Measurements from ENCODE around the gene SLC16A13. TPM values are rescaled to one million over a fixed set of nuclear protein-coding genes. Genes with fewer than 3 reads are reported as not detected.
"Not testable (repeated sequence)": the region's sequence is repeated elsewhere in the genome, so short reads cannot be mapped to it uniquely, and the experiment has no call there.

The SLC16A13 gene, protein sequence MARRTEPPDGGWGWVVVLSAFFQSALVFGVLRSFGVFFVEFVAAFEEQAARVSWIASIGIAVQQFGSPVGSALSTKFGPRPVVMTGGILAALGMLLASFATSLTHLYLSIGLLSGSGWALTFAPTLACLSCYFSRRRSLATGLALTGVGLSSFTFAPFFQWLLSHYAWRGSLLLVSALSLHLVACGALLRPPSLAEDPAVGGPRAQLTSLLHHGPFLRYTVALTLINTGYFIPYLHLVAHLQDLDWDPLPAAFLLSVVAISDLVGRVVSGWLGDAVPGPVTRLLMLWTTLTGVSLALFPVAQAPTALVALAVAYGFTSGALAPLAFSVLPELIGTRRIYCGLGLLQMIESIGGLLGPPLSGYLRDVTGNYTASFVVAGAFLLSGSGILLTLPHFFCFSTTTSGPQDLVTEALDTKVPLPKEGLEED
- 1 to 10 TPM; 4.8 TPM for polyA plus RNA-seq

DNA sequence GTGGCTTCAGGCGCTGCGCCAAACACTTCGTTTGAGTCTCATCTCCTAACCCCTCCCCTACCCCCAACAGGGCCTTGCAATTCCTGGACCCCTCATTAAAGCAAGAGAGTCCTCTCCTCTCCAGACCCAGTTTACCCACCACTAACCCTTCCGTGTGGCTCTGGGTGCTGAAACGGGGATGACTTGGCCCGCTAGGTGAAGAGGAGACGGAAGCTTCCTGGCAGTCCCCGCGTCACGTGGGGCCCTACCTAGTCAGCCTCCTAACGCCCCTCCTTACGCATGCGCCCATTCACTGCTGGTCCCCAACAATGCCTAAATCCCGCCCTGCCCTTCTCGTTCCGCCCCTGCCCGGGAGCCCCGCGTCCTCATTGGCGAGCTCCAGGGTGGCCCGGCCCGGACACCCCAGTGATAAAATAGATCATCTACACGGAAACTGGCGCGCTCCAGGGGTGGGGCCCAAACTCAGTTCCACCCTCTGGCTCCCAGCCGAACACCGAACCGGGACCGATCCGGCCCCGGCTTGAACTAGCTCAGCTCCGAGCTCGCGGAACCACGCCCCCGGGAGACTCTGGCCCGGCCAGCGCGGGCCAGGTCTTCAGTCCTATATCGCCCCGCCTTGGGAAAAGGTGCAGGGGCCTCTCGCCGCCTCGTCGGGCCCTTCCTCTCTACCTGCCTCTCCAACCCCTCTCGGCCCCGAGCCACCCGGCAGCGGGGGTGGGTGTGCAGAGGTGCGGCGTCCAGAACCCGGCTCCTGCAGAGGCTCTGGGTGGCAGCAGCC, at the start of gene SLC16A13:
TSS of gene SLC16A13 (plus strand) at position 425 of the 778 bp plus-strand sequence. CDS start 368 bp downstream, outside the sequence.
- no peaks in the 10 kb centered on the region for H3K9me3 ChIP-seq (ENCODE audit: control insufficient read depth in 2 of 2, insufficient read depth in 1 of 2, low read depth in 1 of 2, low read length in 1 of 2)
- peaks cover 0 to 6% of the 10 kb centered on the region in 2 donors for H3K4me1 ChIP-seq (ENCODE audit: control insufficient read depth in 2 of 2, insufficient read depth in 2 of 2, low read length in 1 of 2)
- H3K27me3 ChIP-seq (ENCODE audit: control insufficient read depth in 1 of 2, insufficient read depth in 2 of 2, low read length in 2 of 2), result no peaks in the 10 kb centered on the region
- H3K27ac ChIP-seq (ENCODE audit: low read depth in 2 of 2, low read length in 1 of 2), result peak within 1 kb of the TSS; percentile 85 to 87
- no peaks in the 10 kb centered on the region for H3K36me3 ChIP-seq (ENCODE audit: control insufficient read depth in 2 of 2, insufficient read depth in 2 of 2, low read length in 1 of 2)
- WGBS, 2 donors, result 0 to 1% methylated on average over 52 of the region's 52 CpGs
- peak within 1 kb of the TSS; percentile 52 to 63 for H3K4me3 ChIP-seq (ENCODE audit: low read depth in 1 of 2, low read length in 2 of 2)

DNA sequence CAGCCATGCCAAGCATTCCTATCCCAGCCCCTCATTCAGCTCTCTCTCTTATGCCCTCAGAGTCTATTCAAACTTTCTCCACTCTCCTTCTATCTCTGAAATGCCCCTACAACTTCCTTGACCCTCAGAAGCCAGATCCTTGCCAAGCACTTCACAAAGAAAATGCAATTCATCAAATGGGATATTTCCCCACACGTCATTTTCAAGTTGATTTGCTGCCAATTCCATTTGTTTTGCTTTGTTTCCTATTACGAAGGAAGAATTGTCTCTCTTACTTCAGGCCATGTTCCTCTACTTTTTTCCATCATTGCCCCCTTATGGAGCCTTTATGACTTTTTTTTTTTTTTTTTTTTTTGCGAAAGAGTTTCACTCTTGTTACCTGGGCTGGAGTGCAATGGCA, 49.1 kb upstream of the SLC16A13 start:
- Histone ChIP-seq H3K27ac (ENCODE audit: low read depth in 2 of 2, low read length in 1 of 2) (no peak overlapping the region), H3K4me3 (ENCODE audit: low read depth in 1 of 2, low read length in 2 of 2) (no peak overlapping the region), H3K9me3 (ENCODE audit: control insufficient read depth in 2 of 2, insufficient read depth in 1 of 2, low read depth in 1 of 2, low read length in 1 of 2) (no peaks in the 10 kb centered on the region), H3K4me1 (ENCODE audit: control insufficient read depth in 2 of 2, insufficient read depth in 2 of 2, low read length in 1 of 2) (no peaks in the 10 kb centered on the region), H3K36me3 (ENCODE audit: control insufficient read depth in 2 of 2, insufficient read depth in 2 of 2, low read length in 1 of 2) (no peaks in the 10 kb centered on the region), H3K27me3 (ENCODE audit: control insufficient read depth in 1 of 2, insufficient read depth in 2 of 2, low read length in 2 of 2) (no peaks in the 10 kb centered on the region)
- 47 to 63% methylated on average over 3 of the region's 3 CpGs for WGBS, 2 donors

DNA sequence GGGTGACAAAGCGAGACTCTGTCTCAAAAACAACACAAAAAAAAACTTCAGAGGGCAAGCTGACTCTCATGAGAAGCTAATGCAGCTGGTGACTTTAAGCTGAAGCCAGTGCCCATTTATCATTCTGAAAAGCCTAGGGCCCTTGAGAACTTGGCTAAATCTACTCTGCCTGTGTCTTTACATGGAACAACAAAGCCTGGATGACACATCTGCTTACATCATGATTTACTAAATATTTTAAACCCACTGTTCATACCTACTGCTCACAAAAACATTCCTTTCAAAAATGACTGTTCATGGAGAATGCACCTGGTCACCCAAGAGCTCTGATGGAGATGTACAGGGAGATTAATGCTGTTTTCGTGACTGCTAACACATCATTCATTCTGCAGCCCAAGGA, 46.0 kb upstream of the SLC16A13 start:
- 80 to 82% methylated on average over 2 of the region's 2 CpGs for WGBS, 2 donors
- H3K9me3 ChIP-seq (ENCODE audit: control insufficient read depth in 2 of 2, insufficient read depth in 1 of 2, low read depth in 1 of 2, low read length in 1 of 2), result no peaks in the 10 kb centered on the region
- H3K27me3 ChIP-seq (ENCODE audit: control insufficient read depth in 1 of 2, insufficient read depth in 2 of 2, low read length in 2 of 2), result no peaks in the 10 kb centered on the region
- no peaks in the 10 kb centered on the region for H3K4me1 ChIP-seq (ENCODE audit: control insufficient read depth in 2 of 2, insufficient read depth in 2 of 2, low read length in 1 of 2)
- H3K36me3 ChIP-seq (ENCODE audit: control insufficient read depth in 2 of 2, insufficient read depth in 2 of 2, low read length in 1 of 2), result no peaks in the 10 kb centered on the region
- peak overlapping the region in 1 of 2 donors; percentile 13 for H3K27ac ChIP-seq (ENCODE audit: low read depth in 2 of 2, low read length in 1 of 2)
- no peak overlapping the region for H3K4me3 ChIP-seq (ENCODE audit: low read depth in 1 of 2, low read length in 2 of 2)

DNA sequence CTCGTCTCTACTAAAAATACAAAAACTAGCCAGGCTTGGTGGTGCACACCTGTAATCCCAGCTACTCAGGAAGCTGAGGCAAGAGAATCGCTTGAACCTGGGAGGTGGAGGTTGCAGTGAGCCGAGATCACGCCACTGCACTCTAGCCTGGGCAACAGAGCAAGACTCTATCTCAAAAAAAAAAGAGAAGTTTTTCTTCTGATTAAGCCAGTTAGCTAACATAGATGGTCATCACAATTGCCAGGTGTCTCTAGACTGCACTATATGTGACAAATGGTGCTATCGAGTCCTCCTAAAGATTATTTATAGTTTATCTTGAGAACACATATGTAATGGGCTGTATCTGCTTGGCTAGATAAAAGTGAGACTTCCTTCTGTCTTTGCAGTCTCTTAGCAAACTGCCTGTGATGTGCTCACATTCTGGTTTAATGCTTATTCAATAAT, 42.2 kb upstream of the SLC16A13 start:
- not testable (repeated sequence) for H3K27ac ChIP-seq (ENCODE audit: low read depth in 2 of 2, low read length in 1 of 2); H3K27me3 ChIP-seq (ENCODE audit: control insufficient read depth in 1 of 2, insufficient read depth in 2 of 2, low read length in 2 of 2); H3K4me1 ChIP-seq (ENCODE audit: control insufficient read depth in 2 of 2, insufficient read depth in 2 of 2, low read length in 1 of 2); H3K9me3 ChIP-seq (ENCODE audit: control insufficient read depth in 2 of 2, insufficient read depth in 1 of 2, low read depth in 1 of 2, low read length in 1 of 2); H3K4me3 ChIP-seq (ENCODE audit: low read depth in 1 of 2, low read length in 2 of 2)
- H3K36me3 ChIP-seq (ENCODE audit: control insufficient read depth in 2 of 2, insufficient read depth in 2 of 2, low read length in 1 of 2), result peaks cover 0 to 10% of the 10 kb centered on the region in 2 donors
- WGBS, 2 donors, result 80 to 82% methylated on average over 5 of the region's 5 CpGs

DNA sequence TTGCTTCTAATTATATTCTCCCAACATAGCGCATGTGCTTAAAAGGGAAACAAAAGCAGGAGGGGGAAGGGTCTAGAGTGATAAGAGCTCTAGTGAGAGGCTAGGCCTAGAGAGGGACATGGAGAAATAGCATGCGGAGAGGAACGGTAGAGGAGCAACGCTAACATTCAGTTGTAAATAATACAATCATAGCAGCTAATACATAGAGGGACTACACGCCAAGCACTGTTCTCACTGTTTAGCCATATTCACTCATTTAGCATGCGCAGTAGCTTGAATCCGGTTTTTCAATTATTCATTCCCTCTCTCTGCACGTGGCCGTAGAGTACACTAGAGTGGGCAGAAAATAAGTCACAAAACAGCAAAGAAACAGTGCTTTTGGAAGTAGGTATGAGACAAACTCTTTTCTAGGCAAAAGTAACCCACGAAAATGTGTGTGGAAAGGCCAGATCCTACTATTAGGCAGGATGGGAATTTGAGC, 41.7 kb upstream of the SLC16A13 start:
- Histone ChIP-seq H3K36me3 (ENCODE audit: control insufficient read depth in 2 of 2, insufficient read depth in 2 of 2, low read length in 1 of 2) (peaks cover 0 to 16% of the 10 kb centered on the region in 2 donors), H3K27ac (ENCODE audit: low read depth in 2 of 2, low read length in 1 of 2) (no peak overlapping the region), H3K4me1 (ENCODE audit: control insufficient read depth in 2 of 2, insufficient read depth in 2 of 2, low read length in 1 of 2) (peaks cover 0 to 7% of the 10 kb centered on the region in 2 donors), H3K9me3 (ENCODE audit: control insufficient read depth in 2 of 2, insufficient read depth in 1 of 2, low read depth in 1 of 2, low read length in 1 of 2) (peaks cover 0 to 4% of the 10 kb centered on the region in 2 donors), H3K27me3 (ENCODE audit: control insufficient read depth in 1 of 2, insufficient read depth in 2 of 2, low read length in 2 of 2) (no peaks in the 10 kb centered on the region), H3K4me3 (ENCODE audit: low read depth in 1 of 2, low read length in 2 of 2) (no peak overlapping the region)
- 91 to 92% methylated on average over 10 of the region's 10 CpGs for WGBS, 2 donors

DNA sequence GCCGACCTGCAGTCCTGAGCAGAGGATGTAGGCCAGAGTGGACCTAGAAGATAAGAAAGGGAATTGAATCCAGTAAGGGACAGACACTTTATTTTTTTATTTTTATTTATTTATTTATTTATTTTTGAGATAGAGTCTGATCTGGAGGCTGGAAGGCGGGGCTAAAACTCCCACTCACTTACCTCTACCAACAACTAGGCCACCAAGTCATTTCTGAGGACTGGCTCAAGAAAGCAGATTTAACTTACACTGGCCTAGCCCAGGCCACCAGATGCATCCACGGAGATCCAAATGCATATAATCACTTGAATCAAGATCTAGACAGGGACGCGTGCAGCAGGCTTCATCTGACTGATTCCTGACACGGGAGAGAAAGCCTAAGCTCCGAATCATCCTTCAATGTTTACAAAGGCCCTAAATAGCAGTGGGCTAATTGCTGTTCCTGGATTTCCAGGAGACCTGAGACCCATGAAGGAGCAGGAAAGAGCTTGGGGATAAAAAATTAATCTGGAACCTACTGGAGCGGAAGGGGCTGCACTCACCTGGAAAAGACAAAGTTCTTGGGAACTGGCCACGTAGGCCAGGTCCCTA, 41.1 kb upstream of the SLC16A13 start:
- Histone ChIP-seq H3K9me3 (ENCODE audit: control insufficient read depth in 2 of 2, insufficient read depth in 1 of 2, low read depth in 1 of 2, low read length in 1 of 2) (peaks cover 0 to 4% of the 10 kb centered on the region in 2 donors), H3K36me3 (ENCODE audit: control insufficient read depth in 2 of 2, insufficient read depth in 2 of 2, low read length in 1 of 2) (peaks cover 0 to 21% of the 10 kb centered on the region in 2 donors), H3K27me3 (ENCODE audit: control insufficient read depth in 1 of 2, insufficient read depth in 2 of 2, low read length in 2 of 2) (no peaks in the 10 kb centered on the region), H3K4me3 (ENCODE audit: low read depth in 1 of 2, low read length in 2 of 2) (peak overlapping the region; percentile 60 to 71), H3K4me1 (ENCODE audit: control insufficient read depth in 2 of 2, insufficient read depth in 2 of 2, low read length in 1 of 2) (peaks cover 0 to 7% of the 10 kb centered on the region in 2 donors), H3K27ac (ENCODE audit: low read depth in 2 of 2, low read length in 1 of 2) (peak overlapping the region in 1 of 2 donors; percentile 78)
- 81 to 84% methylated on average over 9 of the region's 9 CpGs for WGBS, 2 donors

DNA sequence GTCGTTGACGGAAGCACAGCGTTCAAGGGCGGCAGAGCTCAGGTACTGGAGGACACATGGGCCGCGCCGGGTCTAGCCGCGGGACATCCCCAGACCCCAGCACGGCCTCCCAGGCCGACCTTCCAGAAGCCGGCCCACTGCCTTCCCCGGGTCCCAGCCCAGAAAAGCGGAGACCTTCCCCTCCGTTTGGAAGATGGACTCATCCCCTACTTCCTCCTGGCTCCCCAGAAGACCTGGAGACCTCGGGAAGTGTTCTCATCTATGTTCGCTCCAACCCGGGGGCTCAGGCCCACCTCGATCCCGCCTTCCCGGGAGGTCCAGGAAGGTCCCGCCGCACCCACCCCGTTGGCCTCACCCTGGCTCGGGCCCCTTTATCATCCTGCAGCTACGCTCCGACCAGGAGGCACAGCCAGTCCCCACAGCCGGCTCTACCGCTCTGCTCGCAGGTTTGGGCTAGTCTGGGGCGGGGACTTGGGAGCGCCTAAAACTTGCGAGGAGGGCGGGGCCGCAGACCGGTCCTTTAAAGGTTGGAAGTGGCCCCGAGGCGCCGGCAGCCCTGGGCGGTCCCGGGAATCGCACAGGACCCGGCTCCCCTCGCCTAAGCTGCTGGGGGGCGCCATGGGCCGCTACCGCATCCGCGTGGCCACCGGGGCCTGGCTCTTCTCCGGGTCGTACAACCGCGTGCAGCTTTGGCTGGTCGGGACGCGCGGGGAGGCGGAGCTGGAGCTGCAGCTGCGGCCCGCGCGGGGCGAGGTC, 40.1 kb upstream of the SLC16A13 start, which contains the start of gene ALOX12:
TSS of gene ALOX12 (plus strand) at position 550 of the 756 bp plus-strand sequence. CDS start at position 619, 69 bp downstream.
- 15 to 25% methylated on average over 62 to 64 of the region's 64 CpGs for WGBS, 2 donors
- Histone ChIP-seq H3K4me1 (ENCODE audit: control insufficient read depth in 2 of 2, insufficient read depth in 2 of 2, low read length in 1 of 2) (peaks cover 0 to 7% of the 10 kb centered on the region in 2 donors), H3K4me3 (ENCODE audit: low read depth in 1 of 2, low read length in 2 of 2) (peak within 1 kb of the TSS; percentile 60 to 71), H3K9me3 (ENCODE audit: control insufficient read depth in 2 of 2, insufficient read depth in 1 of 2, low read depth in 1 of 2, low read length in 1 of 2) (peaks cover 0 to 4% of the 10 kb centered on the region in 2 donors), H3K27me3 (ENCODE audit: control insufficient read depth in 1 of 2, insufficient read depth in 2 of 2, low read length in 2 of 2) (no peaks in the 10 kb centered on the region), H3K36me3 (ENCODE audit: control insufficient read depth in 2 of 2, insufficient read depth in 2 of 2, low read length in 1 of 2) (peaks cover 0 to 24% of the 10 kb centered on the region in 2 donors), H3K27ac (ENCODE audit: low read depth in 2 of 2, low read length in 1 of 2) (peak within 1 kb of the TSS; percentile 21 to 78)

DNA sequence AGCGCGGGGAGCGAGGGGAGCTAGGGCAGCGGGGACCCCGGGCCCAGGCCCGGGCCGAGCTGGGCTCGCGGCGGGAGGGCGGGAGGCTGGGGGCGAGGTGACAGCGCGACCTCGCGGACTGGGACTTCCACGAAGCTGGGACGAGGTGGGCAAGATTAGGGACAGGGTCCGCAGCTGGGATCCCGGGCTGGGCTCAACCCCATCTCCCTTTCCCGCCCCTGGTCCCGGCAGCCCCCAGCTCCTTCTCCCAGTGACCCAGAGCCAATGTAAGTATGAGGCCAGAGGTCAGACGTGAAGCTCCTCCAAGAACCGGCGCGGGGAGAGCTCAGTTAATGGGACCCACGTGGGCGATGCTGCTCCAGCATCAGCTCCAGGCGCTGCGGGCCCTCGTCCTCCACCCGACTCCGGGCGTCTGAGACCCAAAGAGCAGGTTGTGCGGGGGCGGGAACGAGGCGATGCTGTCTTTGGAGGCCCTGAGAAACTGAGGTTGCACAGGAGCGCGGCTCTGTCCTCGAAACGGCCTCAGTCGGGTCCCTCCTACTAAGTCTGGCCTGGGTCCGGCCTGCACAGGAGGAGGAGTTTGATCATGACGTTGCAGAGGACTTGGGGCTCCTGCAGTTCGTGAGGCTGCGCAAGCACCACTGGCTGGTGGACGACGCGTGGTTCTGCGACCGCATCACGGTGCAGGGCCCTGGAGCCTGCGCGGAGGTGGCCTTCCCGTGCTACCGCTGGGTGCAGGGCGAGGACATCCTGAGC, 39.4 kb upstream of the SLC16A13 start:
- peak overlapping the region; percentile 60 to 71 for H3K4me3 ChIP-seq (ENCODE audit: low read depth in 1 of 2, low read length in 2 of 2)
- peaks cover 0 to 4% of the 10 kb centered on the region in 2 donors for H3K9me3 ChIP-seq (ENCODE audit: control insufficient read depth in 2 of 2, insufficient read depth in 1 of 2, low read depth in 1 of 2, low read length in 1 of 2)
- no peaks in the 10 kb centered on the region for H3K27me3 ChIP-seq (ENCODE audit: control insufficient read depth in 1 of 2, insufficient read depth in 2 of 2, low read length in 2 of 2)
- peaks cover 3 to 27% of the 10 kb centered on the region in 2 donors for H3K36me3 ChIP-seq (ENCODE audit: control insufficient read depth in 2 of 2, insufficient read depth in 2 of 2, low read length in 1 of 2)
- H3K27ac ChIP-seq (ENCODE audit: low read depth in 2 of 2, low read length in 1 of 2), result peak overlapping the region in 1 of 2 donors; percentile 41
- 59 to 68% methylated on average over 50 to 58 of the region's 58 CpGs for WGBS, 2 donors
- H3K4me1 ChIP-seq (ENCODE audit: control insufficient read depth in 2 of 2, insufficient read depth in 2 of 2, low read length in 1 of 2), result peaks cover 0 to 9% of the 10 kb centered on the region in 2 donors
